Measurements from ENCODE around the gene NEURL1B. TPM values are rescaled to one million over a fixed set of nuclear protein-coding genes. Genes with fewer than 3 reads are reported as not detected.
A peak's percentile ranks its signal among the peaks of the same experiment; 100 is the strongest.

The NEURL1B gene
- total and polyA plus RNA-seq, 2 experiments from 2014 or later = 0.13 to 1.8 TPM

DNA sequence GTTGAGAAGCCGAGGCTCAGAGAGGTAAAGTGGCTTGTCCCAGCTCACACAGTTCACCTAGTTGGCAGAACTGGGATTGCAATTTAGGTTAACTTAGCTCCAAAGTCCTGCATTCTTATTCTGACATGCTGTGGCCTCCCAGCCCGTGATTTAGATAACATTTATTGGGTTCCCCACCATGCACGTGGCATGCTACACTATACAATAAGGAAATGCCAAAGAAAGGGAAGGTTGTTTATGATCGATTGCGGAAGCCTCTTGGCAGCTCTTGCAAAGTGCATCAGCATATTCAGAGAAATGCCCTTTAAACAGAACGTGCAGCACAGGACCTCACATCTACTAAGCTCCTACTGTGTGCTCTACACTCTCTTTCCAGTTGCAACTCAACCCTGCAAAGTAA is 3.2 kb downstream of the NEURL1B start:
- Histone ChIP-seq H3K9ac (no peak overlapping the region), H3K27ac (no peak overlapping the region), H3K4me1 (ENCODE audit: insufficient read depth) (peaks cover 4% of the 10 kb centered on the region; the same call in 1 of the 2 replicates), H3K27me3 (replicated peaks; ENCODE audit: insufficient read depth) (no peaks in the 10 kb centered on the region), H3K79me2 (ENCODE audit: insufficient read depth) (no peaks in the 10 kb centered on the region), H2AFZ (no peak overlapping the region), H4K20me1 (ENCODE audit: insufficient read depth) (no peaks in the 10 kb centered on the region), H3K4me2 (ENCODE audit: unreplicated experiment) (no peak overlapping the region), H3K9me3 (ENCODE audit: low read depth) (no peaks in the 10 kb centered on the region), H3K36me3 (ENCODE audit: low read depth) (no peaks in the 10 kb centered on the region), H3F3A (ENCODE audit: insufficient read depth) (0 out of 2 replicates have a peak, but pooled peaks cover 5% of the 10 kb centered on the region), H3K4me3 (no peak overlapping the region), H3K9me2 (ENCODE audit: insufficient read depth) (no peaks in the 10 kb centered on the region)
- no peak for DNase-seq
- TF ChIP-seq EZH2phosphoT487 (IDR thresholded peaks at IDR 0.05; ENCODE audit: insufficient read depth, low read depth) (no peak), EZH2 (IDR thresholded peaks at IDR 0.05; ENCODE audit: insufficient read depth, poor library complexity, severe bottlenecking) (no peak)
- in situ Hi-C loops (cut with MboI) = no loop called here
- 76 to 79% methylated on average over 6 of the region's 6 CpGs for WGBS, 2 experiments (ENCODE audit: low coverage in 1 of 2, low lambda C conversion rate in 2 of 2, missing lambda C conversion rate in 2 of 2)

GRCh38 chr5:172644711-172645110 is 3.6 kb downstream of the NEURL1B start:
- Histone ChIP-seq H3K36me3 (ENCODE audit: low read depth) (no peaks in the 10 kb centered on the region), H2AFZ (no peak overlapping the region), H3K27me3 (replicated peaks; ENCODE audit: insufficient read depth) (no peaks in the 10 kb centered on the region), H4K20me1 (ENCODE audit: insufficient read depth) (no peaks in the 10 kb centered on the region), H3K4me3 (no peak overlapping the region), H3K9ac (no peak overlapping the region), H3K9me2 (ENCODE audit: insufficient read depth) (no peaks in the 10 kb centered on the region), H3F3A (ENCODE audit: insufficient read depth) (0 out of 2 replicates have a peak, but pooled peaks cover 5% of the 10 kb centered on the region), H3K9me3 (ENCODE audit: low read depth) (no peaks in the 10 kb centered on the region), H3K79me2 (ENCODE audit: insufficient read depth) (no peaks in the 10 kb centered on the region), H3K4me2 (ENCODE audit: unreplicated experiment) (no peak overlapping the region), H3K4me1 (ENCODE audit: insufficient read depth) (peaks cover 4% of the 10 kb centered on the region; the same call in 1 of the 2 replicates), H3K27ac (no peak overlapping the region)
- DNase-seq = no peak
- in situ Hi-C loops (cut with MboI) = no loop called here
- no peak for TF ChIP-seq EZH2phosphoT487 (IDR thresholded peaks at IDR 0.05; ENCODE audit: insufficient read depth, low read depth)
- no peak for TF ChIP-seq EZH2 (IDR thresholded peaks at IDR 0.05; ENCODE audit: insufficient read depth, poor library complexity, severe bottlenecking)
- 92 to 95% methylated on average over 8 of the region's 8 CpGs for WGBS, 2 experiments (ENCODE audit: low coverage in 1 of 2, low lambda C conversion rate in 2 of 2, missing lambda C conversion rate in 2 of 2)

- in situ Hi-C loops (cut with MboI) = no loop called here
These were observed 4.4 kb downstream of the NEURL1B start for GRCh38 chr5:172645271-172646055.

GRCh38 chr5:172646716-172647285 is 5.7 kb downstream of the NEURL1B start:
- Histone ChIP-seq H4K20me1 (ENCODE audit: insufficient read depth) (no peaks in the 10 kb centered on the region), H3K79me2 (ENCODE audit: insufficient read depth) (no peaks in the 10 kb centered on the region)

More at GRCh38 chr5:172645271-172646055, 4.4 kb downstream of the NEURL1B start:
- Histone ChIP-seq H3F3A (ENCODE audit: insufficient read depth) (0 out of 2 replicates have a peak, but pooled peaks cover 5% of the 10 kb centered on the region), H3K4me2 (ENCODE audit: unreplicated experiment) (no peak overlapping the region), H2AFZ (no peak overlapping the region), H3K4me1 (ENCODE audit: insufficient read depth) (peaks cover 3% of the 10 kb centered on the region; the same call in 1 of the 2 replicates), H3K36me3 (ENCODE audit: low read depth) (no peaks in the 10 kb centered on the region), H4K20me1 (ENCODE audit: insufficient read depth) (no peaks in the 10 kb centered on the region), H3K27ac (no peak overlapping the region), H3K79me2 (ENCODE audit: insufficient read depth) (no peaks in the 10 kb centered on the region), H3K9ac (no peak overlapping the region), H3K4me3 (no peak overlapping the region), H3K27me3 (replicated peaks; ENCODE audit: insufficient read depth) (no peaks in the 10 kb centered on the region), H3K9me3 (ENCODE audit: low read depth) (no peaks in the 10 kb centered on the region), H3K9me2 (ENCODE audit: insufficient read depth) (no peaks in the 10 kb centered on the region)
- no peak for TF ChIP-seq EZH2phosphoT487 (IDR thresholded peaks at IDR 0.05; ENCODE audit: insufficient read depth, low read depth)
- TF ChIP-seq EZH2 (IDR thresholded peaks at IDR 0.05; ENCODE audit: insufficient read depth, poor library complexity, severe bottlenecking) = no peak
- no peak for DNase-seq
- WGBS, 2 experiments (ENCODE audit: low coverage in 1 of 2, low lambda C conversion rate in 2 of 2, missing lambda C conversion rate in 2 of 2) = 89 to 92% methylated on average over 11 of the region's 11 CpGs

More at GRCh38 chr5:172646716-172647285, 5.7 kb downstream of the NEURL1B start:
- Histone ChIP-seq H2AFZ (no peak overlapping the region), H3K4me3 (no peak overlapping the region), H3K9me3 (ENCODE audit: low read depth) (no peaks in the 10 kb centered on the region), H3F3A (ENCODE audit: insufficient read depth) (0 out of 2 replicates have a peak, but pooled peaks cover 5% of the 10 kb centered on the region), H3K36me3 (ENCODE audit: low read depth) (no peaks in the 10 kb centered on the region), H3K9ac (no peak overlapping the region), H3K27ac (no peak overlapping the region), H3K4me2 (ENCODE audit: unreplicated experiment) (no peak overlapping the region), H3K9me2 (ENCODE audit: insufficient read depth) (no peaks in the 10 kb centered on the region), H3K27me3 (replicated peaks; ENCODE audit: insufficient read depth) (no peaks in the 10 kb centered on the region), H3K4me1 (ENCODE audit: insufficient read depth) (no peaks in the 10 kb centered on the region)
- WGBS, 2 experiments (ENCODE audit: low coverage in 1 of 2, low lambda C conversion rate in 2 of 2, missing lambda C conversion rate in 2 of 2) = 75 to 87% methylated on average over 9 to 10 of the region's 10 CpGs
- peak; percentile 28 for DNase-seq
- in situ Hi-C loops (cut with MboI) = no loop called here
- TF ChIP-seq EZH2 (IDR thresholded peaks at IDR 0.05; ENCODE audit: insufficient read depth, poor library complexity, severe bottlenecking) (no peak), EZH2phosphoT487 (IDR thresholded peaks at IDR 0.05; ENCODE audit: insufficient read depth, low read depth) (no peak)
